HepG2 (cell line): ENCODE measurements around the gene HYCC1. TPM values are rescaled to one million over a fixed set of nuclear protein-coding genes. Genes with fewer than 3 reads are reported as not detected.

Experiments used
- ATAC-seq: fragments of 200-7000 bp; cut with Tn5 transposase; 3 replicates; pipeline ENCODE4 v1.9.1; 2020; ENCODE audit warnings: mild to moderate bottlenecking, moderate library complexity
- BruUV-seq: library from RNA; stranded (reverse); fragments of 400-500 nt; replicated peaks from 2 replicates; lab custom pipeline; 2021; lab: Mats Ljungman, UMichigan
- CTCF ChIA-PET: fragments of 300-600 bp; formaldehyde crosslinking; extraction: SDS; loops from one replicate; lab custom pipeline; 2021; ENCODE audit warnings: low total read pairs, inconsistent platforms, low intra/inter-chr PET ratio; lab: Yijun Ruan, JAX
- POLR2A ChIA-PET: fragments of 350-600 bp; sonication (Branson Sonifier 250); formaldehyde crosslinking; loops from one replicate; lab custom pipeline; 2020; ENCODE audit warnings: antibody characterized with exemption, inconsistent platforms; lab: Yijun Ruan, JAX
- DNase-seq: peaks from one replicate; pipeline ENCODE4 v3.0.0-alpha.2; 2015; ENCODE audit warnings: low spot score
- FAIRE-seq: peaks from 3 replicates; lab custom pipeline; 2011; peaks lifted over from hg19 to GRCh38; lab: Jason Lieb, UNC
- H2AFZ ChIP-seq: one replicate; pipeline ENCODE4 v1.6.1; 2011; ENCODE audit warnings: low read length, inconsistent platforms
- H3K27ac ChIP-seq: fragments of 300-600 bp; 3 replicates; pipeline ENCODE4 v1.8.0; 2011; ENCODE audit warnings: mixed run types, mild to moderate bottlenecking, mixed read lengths, low read length, inconsistent platforms; ENCODE audit not compliant: insufficient read depth; ENCODE audit errors: extremely low read length
- H3K27me3 ChIP-seq, 2 experiments: fragments of 200-600 bp in 1 of 2; 2 replicates in 1 of 2; 3 replicates in 1 of 2; pipeline versions ENCODE4 v1.6.0 to v1.8.0; 2011; ENCODE audit warnings: low read length in 2 of 2, mild to moderate bottlenecking in 2 of 2, moderate library complexity in 2 of 2, inconsistent platforms in 1 of 2; ENCODE audit not compliant: insufficient read depth in 2 of 2, control insufficient read depth in 1 of 2
- H3K36me3 ChIP-seq, 2 experiments: fragments of 200-600 bp in 1 of 2; replicated peaks in 1 of 2; 2 replicates in 1 of 2; 3 replicates in 1 of 2; pipeline versions ENCODE4 v1.5.1 to v1.8.0; 2011; ENCODE audit warnings: low read length in 2 of 2, inconsistent platforms in 1 of 2; ENCODE audit not compliant: insufficient read depth in 2 of 2, control insufficient read depth in 1 of 2
- H3K4me1 ChIP-seq: 2 replicates; pipeline ENCODE4 v1.5.1; 2012; ENCODE audit warnings: low read length, inconsistent platforms; ENCODE audit not compliant: insufficient read depth
- H3K4me2 ChIP-seq: 2 replicates; pipeline ENCODE4 v1.6.0; 2011; ENCODE audit warnings: low read depth, low read length, inconsistent platforms
- H3K4me3 ChIP-seq, 3 experiments: fragments of 200-600 bp in 1 of 3; sonication (generic), shearing (Covaris generic) in 1 of 3; replicated peaks in 1 of 3; 2 replicates each; pipeline ENCODE4 v1.5.1; 2011 to 2016; ENCODE audit warnings: low read length in 3 of 3, inconsistent platforms in 2 of 3, low read depth in 2 of 3, mild to moderate bottlenecking in 2 of 3, control low read depth in 1 of 3, mixed read lengths in 1 of 3; ENCODE audit not compliant: insufficient read depth in 1 of 3
- H3K79me2 ChIP-seq: one replicate; pipeline ENCODE4 v1.6.1; 2011; ENCODE audit warnings: low read length, inconsistent platforms; ENCODE audit not compliant: insufficient read depth
- H3K9ac ChIP-seq: 2 replicates; pipeline ENCODE4 v1.6.0; 2011; ENCODE audit warnings: mild to moderate bottlenecking, low read depth, low read length, inconsistent platforms; ENCODE audit not compliant: insufficient read depth
- H3K9me3 ChIP-seq: 2 replicates; pipeline ENCODE4 v1.5.1; 2012; ENCODE audit warnings: mild to moderate bottlenecking, low read length
- H4K20me1 ChIP-seq: 2 replicates; pipeline ENCODE4 v1.6.0; 2011; ENCODE audit warnings: inconsistent platforms, mild to moderate bottlenecking, low read length, moderate library complexity; ENCODE audit not compliant: insufficient read depth
- ADNP ChIP-seq: sonication (generic); formaldehyde crosslinking; IDR thresholded peaks from 2 replicates; pipeline ENCODE4 v1.4.0; 2020; ENCODE audit warnings: missing genetic modification reagents
- CHD4 ChIP-seq: fragments of 200-600 bp; sonication (generic); IDR thresholded peaks from 2 replicates; pipeline ENCODE4 v1.7.0; 2017; ENCODE audit warnings: mild to moderate bottlenecking, low read length, borderline replicate concordance
- PTBP1 ChIP-seq: fragments of 200-400 bp; formaldehyde crosslinking; IDR thresholded peaks from 2 replicates; pipeline ENCODE4 v1.6.1; 2018; ENCODE audit warnings: low read length, low read depth; ENCODE audit not compliant: poor library complexity, severe bottlenecking
- RFX3 ChIP-seq: IDR thresholded peaks from 2 replicates; pipeline ENCODE4 v1.6.1; 2016; ENCODE audit warnings: missing biosample characterization, missing genetic modification reagents
- ZFP37 ChIP-seq: sonication (generic); formaldehyde crosslinking; IDR thresholded peaks from 2 replicates; pipeline ENCODE4 v1.4.0; 2020; ENCODE audit warnings: missing genetic modification reagents, borderline replicate concordance
- ZNF891 ChIP-seq: sonication (generic); formaldehyde crosslinking; IDR thresholded peaks from 2 replicates; pipeline ENCODE4 v1.5.0; 2020; ENCODE audit warnings: mild to moderate bottlenecking, missing genetic modification reagents
- in situ Hi-C: cut with HindIII; loops from 2 replicates; pipeline ENCODE4 v1.10.0; 2017; ENCODE audit warnings: low pct_unique_long_range_greater_than_20kb; ENCODE audit not compliant: extremely low pct_ligation_motif_present
- intact Hi-C: fragments of 100-400 bp; cut with micrococcal nuclease; formaldehyde crosslinking; loops from one replicate; pipeline ENCODE4 v1.10.0; 2022; ENCODE audit not compliant: unreplicated experiment
- polyA plus RNA-seq, 8 experiments: library from polyadenylated mRNA; depleted of rRNA in 3 of 8; stranded (reverse) in 7 of 8; unstranded in 1 of 8; fragments of >200 nt; fragmentation: Illumina TruSeq in 4 of 8; extraction: Trizol in 4 of 8; gene quantifications; 2 replicates each; pipeline versions ENCODE4 v1.2.1 to v1.2.3, GENCODE V29; 2011 to 2016; ENCODE audit warnings: low read depth in 4 of 8, missing spikeins in 1 of 8, mixed read lengths in 1 of 8; ENCODE audit not compliant: insufficient read depth in 1 of 8
- total RNA-seq, 5 experiments: library from RNA; depleted of rRNA; stranded (reverse); fragments of >200 nt; fragmentation: Illumina TruSeq; extraction: Trizol; gene quantifications; 2 replicates each; pipeline ENCODE4 v1.2.3, GENCODE V29; 2016; ENCODE audit warnings: low read depth in 1 of 5
- TF ChIP-seq, protein P1 (sequence below): sonication (generic); formaldehyde crosslinking; IDR thresholded peaks from 2 replicates; pipeline ENCODE4 v1.4.0; 2020; ENCODE audit warnings: missing genetic modification reagents
- TF ChIP-seq, protein P2 (sequence below): sonication (generic); formaldehyde crosslinking; IDR thresholded peaks from 2 replicates; pipeline ENCODE4 v1.4.0; 2020; ENCODE audit warnings: mild to moderate bottlenecking, missing genetic modification reagents
- TF ChIP-seq, protein P3 (sequence below): sonication (generic); formaldehyde crosslinking; IDR thresholded peaks from 2 replicates; pipeline ENCODE4 v1.4.0; 2020; ENCODE audit warnings: missing genetic modification reagents
- TF ChIP-seq, protein P4 (sequence below): sonication (generic); formaldehyde crosslinking; IDR thresholded peaks from 2 replicates; pipeline ENCODE4 v1.5.0; 2020; ENCODE audit warnings: missing genetic modification reagents

The HYCC1 gene
- total and polyA plus RNA-seq, 2 of the 13 experiments (the other 11 are each of a cell fraction or from before 2014, with no cell fraction given): 9.5 to 41.8 TPM

DNA sequence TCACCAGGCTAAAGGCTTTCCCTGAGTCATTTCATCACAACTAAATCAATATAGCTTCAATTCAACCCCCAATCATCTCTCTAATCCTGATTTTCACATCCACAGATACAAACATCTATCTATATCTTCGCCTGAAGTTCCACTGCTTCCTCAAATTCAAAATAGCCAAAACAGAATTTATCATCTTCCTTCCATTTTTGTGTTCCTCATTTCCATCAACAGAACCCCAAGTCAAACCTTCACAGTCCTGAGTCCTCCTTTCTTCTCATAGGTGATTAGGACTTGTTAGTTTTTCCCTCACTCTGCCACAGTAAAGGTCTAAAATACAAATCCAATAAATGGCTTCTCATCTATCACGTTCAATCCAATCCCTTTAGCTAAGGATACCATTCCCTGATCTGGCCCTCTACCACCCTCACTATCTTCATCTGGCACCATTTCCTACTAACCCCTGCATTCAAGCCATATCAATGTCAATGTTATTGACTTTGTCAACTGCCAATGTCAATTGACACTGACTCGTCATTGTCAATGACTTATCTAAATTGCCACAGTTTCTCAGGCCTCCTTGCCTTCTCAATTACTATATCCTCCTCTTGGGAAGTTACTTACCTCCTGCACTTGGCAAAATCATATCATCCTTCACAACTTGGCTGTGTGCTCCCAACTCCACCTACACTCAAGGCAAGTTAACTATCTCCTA, 2.6 kb downstream of the HYCC1 start (continued):
- TF ChIP-seq, protein P1, sequence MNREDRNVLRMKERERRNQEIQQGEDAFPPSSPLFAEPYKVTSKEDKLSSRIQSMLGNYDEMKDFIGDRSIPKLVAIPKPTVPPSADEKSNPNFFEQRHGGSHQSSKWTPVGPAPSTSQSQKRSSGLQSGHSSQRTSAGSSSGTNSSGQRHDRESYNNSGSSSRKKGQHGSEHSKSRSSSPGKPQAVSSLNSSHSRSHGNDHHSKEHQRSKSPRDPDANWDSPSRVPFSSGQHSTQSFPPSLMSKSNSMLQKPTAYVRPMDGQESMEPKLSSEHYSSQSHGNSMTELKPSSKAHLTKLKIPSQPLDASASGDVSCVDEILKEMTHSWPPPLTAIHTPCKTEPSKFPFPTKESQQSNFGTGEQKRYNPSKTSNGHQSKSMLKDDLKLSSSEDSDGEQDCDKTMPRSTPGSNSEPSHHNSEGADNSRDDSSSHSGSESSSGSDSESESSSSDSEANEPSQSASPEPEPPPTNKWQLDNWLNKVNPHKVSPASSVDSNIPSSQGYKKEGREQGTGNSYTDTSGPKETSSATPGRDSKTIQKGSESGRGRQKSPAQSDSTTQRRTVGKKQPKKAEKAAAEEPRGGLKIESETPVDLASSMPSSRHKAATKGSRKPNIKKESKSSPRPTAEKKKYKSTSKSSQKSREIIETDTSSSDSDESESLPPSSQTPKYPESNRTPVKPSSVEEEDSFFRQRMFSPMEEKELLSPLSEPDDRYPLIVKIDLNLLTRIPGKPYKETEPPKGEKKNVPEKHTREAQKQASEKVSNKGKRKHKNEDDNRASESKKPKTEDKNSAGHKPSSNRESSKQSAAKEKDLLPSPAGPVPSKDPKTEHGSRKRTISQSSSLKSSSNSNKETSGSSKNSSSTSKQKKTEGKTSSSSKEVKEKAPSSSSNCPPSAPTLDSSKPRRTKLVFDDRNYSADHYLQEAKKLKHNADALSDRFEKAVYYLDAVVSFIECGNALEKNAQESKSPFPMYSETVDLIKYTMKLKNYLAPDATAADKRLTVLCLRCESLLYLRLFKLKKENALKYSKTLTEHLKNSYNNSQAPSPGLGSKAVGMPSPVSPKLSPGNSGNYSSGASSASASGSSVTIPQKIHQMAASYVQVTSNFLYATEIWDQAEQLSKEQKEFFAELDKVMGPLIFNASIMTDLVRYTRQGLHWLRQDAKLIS (CRISPR knock-in tag): no peak
- TF ChIP-seq RFX3: no peak
- no peak for TF ChIP-seq CHD4

DNA sequence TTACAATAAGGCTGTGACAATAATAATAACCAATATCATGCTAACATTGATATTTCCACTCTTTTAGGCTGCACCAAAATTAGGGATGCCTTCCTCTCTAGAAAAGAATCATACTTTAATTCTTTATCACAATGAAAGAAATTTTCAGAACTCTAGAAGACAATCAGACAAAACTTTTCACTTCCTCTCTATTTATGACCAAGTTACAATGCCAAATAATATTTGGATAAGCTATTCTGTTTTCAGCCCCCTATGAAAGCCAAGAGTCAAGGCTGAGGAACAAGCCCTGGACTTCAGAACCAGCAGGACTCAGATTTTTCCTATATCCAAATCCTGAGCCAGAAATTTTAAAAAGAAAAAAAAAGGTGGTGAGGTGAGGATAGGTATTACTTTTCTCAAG, 4.6 kb downstream of the HYCC1 start:
- DNase-seq: no peak
- Histone ChIP-seq H3K4me2 (no peak overlapping the region), H4K20me1 (peaks cover 6% of the 10 kb centered on the region; the same call in 1 of the 2 replicates), H3K27me3 (no peaks in the 10 kb centered on the region), H3K27ac (no peak overlapping the region), H3K79me2 (peaks cover 55% of the 10 kb centered on the region), H2AFZ (no peak overlapping the region), H3K9ac (no peak overlapping the region), H3K4me3 (no peak overlapping the region), H3K4me1 (peaks cover 32% of the 10 kb centered on the region), H3K36me3 (no peaks in the 10 kb centered on the region), H3K9me3 (no peaks in the 10 kb centered on the region)
- FAIRE-seq: no peak
- TF ChIP-seq, protein P2, sequence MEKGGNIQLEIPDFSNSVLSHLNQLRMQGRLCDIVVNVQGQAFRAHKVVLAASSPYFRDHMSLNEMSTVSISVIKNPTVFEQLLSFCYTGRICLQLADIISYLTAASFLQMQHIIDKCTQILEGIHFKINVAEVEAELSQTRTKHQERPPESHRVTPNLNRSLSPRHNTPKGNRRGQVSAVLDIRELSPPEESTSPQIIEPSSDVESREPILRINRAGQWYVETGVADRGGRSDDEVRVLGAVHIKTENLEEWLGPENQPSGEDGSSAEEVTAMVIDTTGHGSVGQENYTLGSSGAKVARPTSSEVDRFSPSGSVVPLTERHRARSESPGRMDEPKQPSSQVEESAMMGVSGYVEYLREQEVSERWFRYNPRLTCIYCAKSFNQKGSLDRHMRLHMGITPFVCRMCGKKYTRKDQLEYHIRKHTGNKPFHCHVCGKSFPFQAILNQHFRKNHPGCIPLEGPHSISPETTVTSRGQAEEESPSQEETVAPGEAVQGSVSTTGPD (CRISPR knock-in tag): no peak
- TF ChIP-seq PTBP1 (no peak), ZFP37 (CRISPR knock-in tag) (no peak), ADNP (no peak), ZNF891 (CRISPR knock-in tag) (no peak)
- TF ChIP-seq, protein P3, sequence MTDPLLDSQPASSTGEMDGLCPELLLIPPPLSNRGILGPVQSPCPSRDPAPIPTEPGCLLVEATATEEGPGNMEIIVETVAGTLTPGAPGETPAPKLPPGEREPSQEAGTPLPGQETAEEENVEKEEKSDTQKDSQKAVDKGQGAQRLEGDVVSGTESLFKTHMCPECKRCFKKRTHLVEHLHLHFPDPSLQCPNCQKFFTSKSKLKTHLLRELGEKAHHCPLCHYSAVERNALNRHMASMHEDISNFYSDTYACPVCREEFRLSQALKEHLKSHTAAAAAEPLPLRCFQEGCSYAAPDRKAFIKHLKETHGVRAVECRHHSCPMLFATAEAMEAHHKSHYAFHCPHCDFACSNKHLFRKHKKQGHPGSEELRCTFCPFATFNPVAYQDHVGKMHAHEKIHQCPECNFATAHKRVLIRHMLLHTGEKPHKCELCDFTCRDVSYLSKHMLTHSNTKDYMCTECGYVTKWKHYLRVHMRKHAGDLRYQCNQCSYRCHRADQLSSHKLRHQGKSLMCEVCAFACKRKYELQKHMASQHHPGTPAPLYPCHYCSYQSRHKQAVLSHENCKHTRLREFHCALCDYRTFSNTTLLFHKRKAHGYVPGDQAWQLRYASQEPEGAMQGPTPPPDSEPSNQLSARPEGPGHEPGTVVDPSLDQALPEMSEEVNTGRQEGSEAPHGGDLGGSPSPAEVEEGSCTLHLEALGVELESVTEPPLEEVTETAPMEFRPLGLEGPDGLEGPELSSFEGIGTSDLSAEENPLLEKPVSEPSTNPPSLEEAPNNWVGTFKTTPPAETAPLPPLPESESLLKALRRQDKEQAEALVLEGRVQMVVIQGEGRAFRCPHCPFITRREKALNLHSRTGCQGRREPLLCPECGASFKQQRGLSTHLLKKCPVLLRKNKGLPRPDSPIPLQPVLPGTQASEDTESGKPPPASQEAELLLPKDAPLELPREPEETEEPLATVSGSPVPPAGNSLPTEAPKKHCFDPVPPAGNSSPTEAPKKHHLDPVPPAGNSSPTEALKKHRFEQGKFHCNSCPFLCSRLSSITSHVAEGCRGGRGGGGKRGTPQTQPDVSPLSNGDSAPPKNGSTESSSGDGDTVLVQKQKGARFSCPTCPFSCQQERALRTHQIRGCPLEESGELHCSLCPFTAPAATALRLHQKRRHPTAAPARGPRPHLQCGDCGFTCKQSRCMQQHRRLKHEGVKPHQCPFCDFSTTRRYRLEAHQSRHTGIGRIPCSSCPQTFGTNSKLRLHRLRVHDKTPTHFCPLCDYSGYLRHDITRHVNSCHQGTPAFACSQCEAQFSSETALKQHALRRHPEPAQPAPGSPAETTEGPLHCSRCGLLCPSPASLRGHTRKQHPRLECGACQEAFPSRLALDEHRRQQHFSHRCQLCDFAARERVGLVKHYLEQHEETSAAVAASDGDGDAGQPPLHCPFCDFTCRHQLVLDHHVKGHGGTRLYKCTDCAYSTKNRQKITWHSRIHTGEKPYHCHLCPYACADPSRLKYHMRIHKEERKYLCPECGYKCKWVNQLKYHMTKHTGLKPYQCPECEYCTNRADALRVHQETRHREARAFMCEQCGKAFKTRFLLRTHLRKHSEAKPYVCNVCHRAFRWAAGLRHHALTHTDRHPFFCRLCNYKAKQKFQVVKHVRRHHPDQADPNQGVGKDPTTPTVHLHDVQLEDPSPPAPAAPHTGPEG (CRISPR knock-in tag): no peak
- TF ChIP-seq, protein P4, sequence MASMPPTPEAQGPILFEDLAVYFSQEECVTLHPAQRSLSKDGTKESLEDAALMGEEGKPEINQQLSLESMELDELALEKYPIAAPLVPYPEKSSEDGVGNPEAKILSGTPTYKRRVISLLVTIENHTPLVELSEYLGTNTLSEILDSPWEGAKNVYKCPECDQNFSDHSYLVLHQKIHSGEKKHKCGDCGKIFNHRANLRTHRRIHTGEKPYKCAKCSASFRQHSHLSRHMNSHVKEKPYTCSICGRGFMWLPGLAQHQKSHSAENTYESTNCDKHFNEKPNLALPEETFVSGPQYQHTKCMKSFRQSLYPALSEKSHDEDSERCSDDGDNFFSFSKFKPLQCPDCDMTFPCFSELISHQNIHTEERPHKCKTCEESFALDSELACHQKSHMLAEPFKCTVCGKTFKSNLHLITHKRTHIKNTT (CRISPR knock-in tag): no peak
- BruUV-seq: no TSS peak
- POLR2A ChIA-PET: no interaction called here
- CTCF ChIA-PET: no interaction called here
- ATAC-seq: no peak
- in situ Hi-C loops: no loop called here
- intact Hi-C loops: no loop called here
